Retinal pigment epithelial cell (primary cell): ENCODE measurements around the gene GALC.

Source experiments
- DNase-seq: peaks from one replicate; pipeline ENCODE4 v3.0.0-alpha.2; 2010; ENCODE audit warnings: low read depth
- H3K4me3 ChIP-seq: 2 replicates; pipeline ENCODE4 v1.5.1; 2011; ENCODE audit warnings: mild to moderate bottlenecking, low read length, control low read depth, moderate library complexity
- CTCF ChIP-seq: conservative IDR thresholded peaks from 2 replicates; pipeline ENCODE4 v1.5.1; 2011; ENCODE audit warnings: low read depth, low read length, control low read depth, inconsistent platforms

GALC gene

DNA sequence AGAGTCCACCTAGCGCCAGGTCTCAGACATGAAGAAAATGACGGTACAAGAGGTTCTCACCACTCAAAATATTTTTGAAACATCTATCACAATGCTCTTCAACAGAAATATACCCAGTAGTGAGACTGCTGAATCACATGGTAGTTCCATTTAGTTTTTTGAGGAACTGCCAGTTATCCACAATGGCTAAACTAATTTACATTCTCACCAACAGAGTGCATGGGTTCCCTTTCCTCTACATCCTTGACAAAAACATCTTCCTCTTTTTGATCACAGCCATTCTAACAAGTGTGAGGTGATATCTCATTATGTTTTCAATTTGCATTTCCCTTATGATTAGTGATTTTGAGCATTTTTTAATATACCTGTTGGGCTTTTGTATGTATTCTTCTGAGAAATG is 6.3 kb upstream of the GALC start:
- no peak for DNase-seq
- no peak overlapping the region for H3K4me3 ChIP-seq
- no peak for TF ChIP-seq CTCF

GRCh38 chr14:87998482-87998881 is 5.5 kb upstream of the GALC start:
- no peak for TF ChIP-seq CTCF
- H3K4me3 ChIP-seq: no peak overlapping the region
- no peak for DNase-seq

GRCh38 chr14:87996291-87996592 is 3.3 kb upstream of the GALC start:
- TF ChIP-seq CTCF: no peak
- DNase-seq: no peak

DNA sequence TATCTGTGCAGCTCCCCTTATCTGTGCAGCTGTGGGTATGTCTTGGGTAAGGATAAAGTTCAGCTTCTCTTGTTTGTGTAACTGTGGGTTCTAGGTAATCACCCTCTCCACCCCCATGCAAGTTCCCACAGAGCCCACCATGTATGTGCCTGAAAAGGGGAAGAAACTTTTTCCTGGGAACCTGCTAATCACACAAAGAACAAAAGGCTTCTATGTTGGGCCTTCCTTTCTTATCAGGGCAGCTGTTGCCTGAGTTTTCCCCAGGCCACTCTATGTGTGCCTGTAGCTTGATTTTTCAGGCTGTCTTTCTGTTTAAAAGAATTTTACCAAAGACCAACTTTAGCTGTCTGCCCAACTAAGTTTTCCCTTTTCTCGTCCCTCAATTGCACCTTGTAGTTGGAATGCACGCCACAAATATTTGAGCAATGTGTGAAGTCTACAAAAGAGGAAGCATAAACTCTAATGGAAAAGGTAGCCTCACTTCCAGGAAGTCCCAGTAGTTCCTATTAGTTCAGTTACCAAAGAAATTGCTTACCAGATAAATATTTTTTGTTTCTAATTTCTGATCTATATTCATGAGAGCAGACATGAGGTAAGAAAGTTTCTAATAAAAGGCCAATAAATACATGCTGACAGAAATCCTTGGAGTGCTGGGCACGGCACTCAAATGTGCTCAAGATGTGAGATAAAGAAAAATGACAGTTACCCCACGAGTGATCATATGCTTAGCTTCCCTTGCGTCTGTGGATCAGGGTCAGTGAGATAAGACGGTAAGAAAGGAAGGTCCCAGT is 2.7 kb upstream of the GALC start:
- DNase-seq: no peak
- no peak for TF ChIP-seq CTCF

More at GRCh38 chr14:87996291-87996592, 3.3 kb upstream of the GALC start:
- H3K4me3 ChIP-seq: no peak overlapping the region

DNA sequence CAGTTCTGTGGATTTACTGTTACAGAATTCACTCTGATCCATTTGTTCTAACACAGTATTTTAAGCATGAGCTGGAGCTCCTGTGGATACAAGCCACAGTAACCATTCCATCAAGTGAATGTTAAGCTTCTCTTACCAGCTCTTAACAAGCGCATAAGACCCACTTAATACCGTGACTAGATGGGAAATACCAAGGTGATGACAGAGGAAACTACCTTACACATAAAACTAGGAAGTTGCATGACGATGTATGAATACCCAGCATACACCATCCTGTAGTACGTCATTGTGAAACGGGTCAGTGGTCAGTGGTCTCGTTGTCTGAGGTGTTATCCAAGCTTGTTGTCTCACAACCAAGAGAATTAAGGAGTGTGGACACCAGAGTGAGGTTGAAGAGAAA is 2.0 kb upstream of the GALC start:
- H3K4me3 ChIP-seq: no peak overlapping the region
- no peak for DNase-seq
- TF ChIP-seq CTCF: no peak

More for the DNA sequence above, 2.7 kb upstream of the GALC start:
- no peak overlapping the region for H3K4me3 ChIP-seq

GRCh38 chr14:87992346-87992717 is 650 bp downstream of the GALC start:
- no peak for TF ChIP-seq CTCF
- DNase-seq: no peak

GRCh38 chr14:87990682-87991081 is 2.3 kb downstream of the GALC start:
- no peak overlapping the region for H3K4me3 ChIP-seq
- no peak for TF ChIP-seq CTCF
- no peak for DNase-seq

More at GRCh38 chr14:87992346-87992717, 650 bp downstream of the GALC start:
- peak overlapping the region; percentile 62 for H3K4me3 ChIP-seq
